OCI-LY7 (cell line): ENCODE results near the gene GLS. TPM values are rescaled to one million over a fixed set of nuclear protein-coding genes. Genes with fewer than 3 reads are reported as not detected.
"Not testable (repeated sequence)": the region's sequence is repeated elsewhere in the genome, so short reads cannot be mapped to it uniquely, and the experiment has no call there.

ENCODE experiments used
- BruUV-seq: library from RNA; stranded (reverse); fragments of 400-500 nt; replicated peaks from 2 replicates; lab custom pipeline; 2021; lab: Mats Ljungman, UMichigan
- CTCF ChIA-PET: fragments of 300-600 bp; sonication (Branson Sonifier 250); formaldehyde crosslinking; loops from one replicate; lab custom pipeline; 2022; ENCODE audit warnings: antibody characterized with exemption; ENCODE audit not compliant: unreplicated experiment; lab: Charles Lee
- POLR2A ChIA-PET: fragments of 300-600 bp; sonication (Branson Sonifier 250); formaldehyde crosslinking; loops from one replicate; lab custom pipeline; 2022; ENCODE audit warnings: antibody characterized with exemption; lab: Charles Lee
- DNase-seq: peaks from one replicate; pipeline ENCODE4 v3.0.0-alpha.2; 2015; ENCODE audit warnings: low spot score
- H2AFZ ChIP-seq: fragments of 200-600 bp; sonication (generic), shearing (Covaris generic); 2 replicates; pipeline ENCODE4 v1.6.1; 2014; ENCODE audit warnings: mild to moderate bottlenecking, antibody characterized with exemption, low read length, moderate library complexity
- H3K27ac ChIP-seq: fragments of 200-600 bp; sonication (generic); 2 replicates; pipeline ENCODE4 v1.5.1; 2014; ENCODE audit warnings: mixed run types, low read depth, mild to moderate bottlenecking, moderate library complexity, low read length, inconsistent platforms; ENCODE audit not compliant: poor library complexity, severe bottlenecking
- H3K36me3 ChIP-seq: fragments of 200-600 bp; sonication (generic); 2 replicates; pipeline ENCODE4 v1.6.1; 2014; ENCODE audit warnings: mild to moderate bottlenecking, antibody characterized with exemption, low read length, moderate library complexity, mixed read lengths; ENCODE audit not compliant: insufficient read depth
- H3K4me1 ChIP-seq: fragments of 200-600 bp; sonication (generic); 2 replicates; pipeline ENCODE4 v1.5.1; 2014; ENCODE audit warnings: mild to moderate bottlenecking, low read length; ENCODE audit not compliant: insufficient read depth, poor library complexity, severe bottlenecking
- H3K4me2 ChIP-seq: fragments of 200-600 bp; sonication (generic); 2 replicates; pipeline ENCODE4 v1.6.1; 2014; ENCODE audit warnings: mild to moderate bottlenecking, low read length
- H3K4me3 ChIP-seq: fragments of 200-600 bp; sonication (generic); 2 replicates; pipeline ENCODE4 v1.5.1; 2014; ENCODE audit warnings: mild to moderate bottlenecking, low read depth, low read length; ENCODE audit not compliant: poor library complexity, severe bottlenecking
- H3K79me2 ChIP-seq: fragments of 200-600 bp; sonication (generic); 2 replicates; pipeline ENCODE4 v1.6.1; 2016; ENCODE audit warnings: low read depth, mild to moderate bottlenecking, low read length, moderate library complexity, mixed read lengths; ENCODE audit not compliant: insufficient read depth
- H3K9me2 ChIP-seq: fragments of 200-600 bp; sonication (generic); 2 replicates; pipeline ENCODE4 v1.6.1; 2016; ENCODE audit warnings: mild to moderate bottlenecking, low read length, mixed read lengths; ENCODE audit not compliant: insufficient read depth
- H3K9me3 ChIP-seq: fragments of 200-600 bp; sonication (generic); 2 replicates; pipeline ENCODE4 v1.6.1; 2014; ENCODE audit warnings: mild to moderate bottlenecking, mixed run types, low read length, mixed read lengths
- H4K20me1 ChIP-seq: fragments of 200-600 bp; sonication (generic); 2 replicates; pipeline ENCODE4 v1.6.1; 2014; ENCODE audit warnings: mild to moderate bottlenecking, antibody characterized with exemption, low read length, moderate library complexity, mixed read lengths; ENCODE audit not compliant: insufficient read depth
- EZH2phosphoT487 ChIP-seq: fragments of 200-600 bp; sonication (generic); IDR thresholded peaks from 2 replicates; pipeline ENCODE4 v1.6.1; 2018; ENCODE audit warnings: low read depth, borderline replicate concordance, mild to moderate bottlenecking, mixed run types, antibody characterized with exemption, low read length, moderate library complexity, mixed read lengths
- intact Hi-C: fragments of 100-400 bp; cut with micrococcal nuclease; formaldehyde crosslinking; loops from one replicate; pipeline ENCODE4 v1.10.0; 2022; ENCODE audit not compliant: unreplicated experiment
- total RNA-seq, 2 experiments: library from RNA; depleted of rRNA in 1 of 2; stranded (reverse); fragments of >200 nt in 1 of 2; shearing (Covaris generic) in 1 of 2; gene quantifications; 2 replicates each; pipeline ENCODE4 v1.2.3, GENCODE V29; 2014 to 2022
- TF ChIP-seq, protein P1 (sequence below): fragments of 200-600 bp; sonication (generic); conservative IDR thresholded peaks from 2 replicates; pipeline ENCODE4 v1.5.1; 2014; ENCODE audit warnings: mild to moderate bottlenecking, antibody characterized with exemption, low read length, moderate library complexity, mixed read lengths

Gene GLS
- total RNA-seq, 2 experiments from 2014 or later = 102 to 103 TPM

DNA sequence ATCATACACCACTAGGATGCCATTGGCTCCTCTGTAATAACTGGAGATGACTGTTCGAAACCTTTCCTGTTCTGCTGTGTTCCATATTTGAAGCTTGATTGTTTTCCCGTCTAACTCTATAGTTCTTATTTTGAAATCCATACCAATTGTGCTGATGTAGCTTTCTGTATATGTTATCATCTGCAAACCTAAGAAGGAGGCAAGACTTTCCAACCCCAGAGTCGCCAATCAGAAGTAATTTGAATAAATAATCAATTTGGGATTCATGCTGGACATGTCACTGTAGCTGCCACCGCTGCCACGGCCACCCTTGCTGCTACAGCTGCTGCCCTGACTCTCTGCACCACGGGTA, 112.6 kb downstream of the GLS start:
- TF ChIP-seq, protein P1, sequence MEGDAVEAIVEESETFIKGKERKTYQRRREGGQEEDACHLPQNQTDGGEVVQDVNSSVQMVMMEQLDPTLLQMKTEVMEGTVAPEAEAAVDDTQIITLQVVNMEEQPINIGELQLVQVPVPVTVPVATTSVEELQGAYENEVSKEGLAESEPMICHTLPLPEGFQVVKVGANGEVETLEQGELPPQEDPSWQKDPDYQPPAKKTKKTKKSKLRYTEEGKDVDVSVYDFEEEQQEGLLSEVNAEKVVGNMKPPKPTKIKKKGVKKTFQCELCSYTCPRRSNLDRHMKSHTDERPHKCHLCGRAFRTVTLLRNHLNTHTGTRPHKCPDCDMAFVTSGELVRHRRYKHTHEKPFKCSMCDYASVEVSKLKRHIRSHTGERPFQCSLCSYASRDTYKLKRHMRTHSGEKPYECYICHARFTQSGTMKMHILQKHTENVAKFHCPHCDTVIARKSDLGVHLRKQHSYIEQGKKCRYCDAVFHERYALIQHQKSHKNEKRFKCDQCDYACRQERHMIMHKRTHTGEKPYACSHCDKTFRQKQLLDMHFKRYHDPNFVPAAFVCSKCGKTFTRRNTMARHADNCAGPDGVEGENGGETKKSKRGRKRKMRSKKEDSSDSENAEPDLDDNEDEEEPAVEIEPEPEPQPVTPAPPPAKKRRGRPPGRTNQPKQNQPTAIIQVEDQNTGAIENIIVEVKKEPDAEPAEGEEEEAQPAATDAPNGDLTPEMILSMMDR = no peak
- TF ChIP-seq EZH2phosphoT487 = no peak

DNA sequence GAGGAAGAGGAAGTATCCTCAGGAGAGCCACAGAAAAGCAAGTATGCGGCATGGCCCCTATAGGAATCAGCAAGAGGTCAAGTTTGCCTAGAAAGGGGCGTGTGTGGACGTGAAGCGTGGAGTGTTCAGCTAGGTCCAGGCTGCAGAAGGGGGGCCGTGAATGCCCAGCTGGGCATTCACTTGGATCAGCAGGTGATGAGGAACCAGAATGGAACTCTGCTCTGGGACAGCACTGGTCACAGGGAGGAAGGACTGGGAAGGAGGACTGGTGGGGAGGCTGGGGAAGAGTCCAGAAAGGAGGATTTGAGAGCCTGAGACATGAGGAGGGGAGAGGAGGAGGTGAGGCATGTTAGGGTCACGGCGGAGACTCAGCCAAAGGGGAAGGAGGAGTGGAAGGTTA, 113.5 kb downstream of the GLS start:
- H3K4me1 ChIP-seq = no peaks in the 10 kb centered on the region
- H3K27ac ChIP-seq = no peak overlapping the region
- no peak overlapping the region for H3K4me2 ChIP-seq
- POLR2A ChIA-PET = interaction anchor here (1.1 kb wide), 1 partner anchor 18 kb away, joined by 3 read pairs; no protein-coding TSS in a partner anchor
- CTCF ChIA-PET = no interaction called here
- H3K9me2 ChIP-seq = no peaks in the 10 kb centered on the region
- H3K79me2 ChIP-seq = no peaks in the 10 kb centered on the region
- no peaks in the 10 kb centered on the region for H4K20me1 ChIP-seq
- TF ChIP-seq, protein P1 = no peak
- TF ChIP-seq EZH2phosphoT487 = no peak
- no TSS peak for BruUV-seq
- H3K9me3 ChIP-seq = no peaks in the 10 kb centered on the region
- H3K36me3 ChIP-seq = peaks cover 90% of the 10 kb centered on the region
- intact Hi-C loops = no loop called here
- DNase-seq = no peak
- H3K4me3 ChIP-seq = no peak overlapping the region
- no peak overlapping the region for H2AFZ ChIP-seq

More for the DNA sequence above, 112.6 kb downstream of the GLS start:
- DNase-seq = no peak
- POLR2A ChIA-PET = no interaction called here
- intact Hi-C loops = no loop called here
- Histone ChIP-seq H3K79me2 (no peaks in the 10 kb centered on the region), H4K20me1 (no peaks in the 10 kb centered on the region), H3K9me2 (no peaks in the 10 kb centered on the region), H3K4me2 (no peak overlapping the region), H3K4me3 (no peak overlapping the region), H3K9me3 (no peaks in the 10 kb centered on the region), H3K4me1 (no peaks in the 10 kb centered on the region), H3K36me3 (peaks cover 90% of the 10 kb centered on the region), H3K27ac (no peak overlapping the region), H2AFZ (no peak overlapping the region)
- CTCF ChIA-PET = no interaction called here
- no TSS peak for BruUV-seq

DNA sequence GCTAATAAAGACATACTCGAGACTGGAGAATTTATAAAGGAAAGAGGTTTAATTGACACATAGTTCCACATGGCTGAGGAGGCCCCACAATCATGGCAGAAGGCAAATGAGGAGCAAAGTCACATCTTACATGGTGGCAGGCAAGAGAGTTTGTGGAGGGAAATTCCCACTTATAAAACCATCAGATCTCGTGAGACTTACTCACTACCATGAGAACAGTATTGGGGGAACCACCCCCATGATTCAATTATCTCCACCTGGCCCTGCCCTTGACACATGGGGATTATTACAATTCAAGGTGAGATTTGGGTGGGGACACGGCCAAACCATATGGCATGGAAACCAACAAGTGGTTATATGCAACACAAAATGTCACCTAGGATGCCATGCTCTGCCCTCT, 114.7 kb downstream of the GLS start:
- BruUV-seq, H3K4me3 ChIP-seq, H4K20me1 ChIP-seq, H3K4me1 ChIP-seq, H3K4me2 ChIP-seq, CTCF ChIA-PET, DNase-seq, H3K9me2 ChIP-seq, H3K79me2 ChIP-seq, intact Hi-C loops, H2AFZ ChIP-seq, H3K9me3 ChIP-seq, H3K27ac ChIP-seq: not testable (repeated sequence)
- POLR2A ChIA-PET = interaction anchor here (1.1 kb wide), 1 partner anchor 17 kb away, joined by 3 read pairs; no protein-coding TSS in a partner anchor
- H3K36me3 ChIP-seq = peaks cover 90% of the 10 kb centered on the region
